Colon (tissue), 2 donors: ENCODE measurements around the gene MOB3C.
A peak's percentile ranks its signal among the peaks of the same experiment; 100 is the strongest.

Experiments used
- FAIRE-seq: peaks from 2 replicates; lab custom pipeline; 2012; peaks lifted over from hg19 to GRCh38; lab: Jason Lieb, UNC
- donor health status: control.
- donor health status: control.

MOB3C gene

DNA sequence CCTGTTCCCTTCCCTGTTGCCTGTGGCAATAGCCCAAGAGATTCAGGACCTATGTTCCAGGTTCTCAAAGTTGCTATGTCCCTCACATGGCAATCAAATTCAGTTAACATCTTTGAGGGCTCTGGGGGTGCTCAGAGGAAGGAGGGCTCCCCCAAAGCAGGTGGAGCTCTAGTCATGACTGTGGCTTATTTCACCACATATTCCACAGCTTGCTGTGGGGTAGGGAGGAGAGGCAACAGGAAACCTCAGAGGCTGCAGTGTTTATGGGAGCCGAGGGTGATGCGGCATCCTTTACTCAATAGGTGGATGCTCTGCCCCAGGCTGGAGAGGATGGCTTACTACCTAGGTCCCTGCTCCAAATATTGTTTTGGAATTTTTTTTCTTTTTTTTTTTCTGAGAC is 11.4 kb downstream of the MOB3C start:
- FAIRE-seq: no peak

DNA sequence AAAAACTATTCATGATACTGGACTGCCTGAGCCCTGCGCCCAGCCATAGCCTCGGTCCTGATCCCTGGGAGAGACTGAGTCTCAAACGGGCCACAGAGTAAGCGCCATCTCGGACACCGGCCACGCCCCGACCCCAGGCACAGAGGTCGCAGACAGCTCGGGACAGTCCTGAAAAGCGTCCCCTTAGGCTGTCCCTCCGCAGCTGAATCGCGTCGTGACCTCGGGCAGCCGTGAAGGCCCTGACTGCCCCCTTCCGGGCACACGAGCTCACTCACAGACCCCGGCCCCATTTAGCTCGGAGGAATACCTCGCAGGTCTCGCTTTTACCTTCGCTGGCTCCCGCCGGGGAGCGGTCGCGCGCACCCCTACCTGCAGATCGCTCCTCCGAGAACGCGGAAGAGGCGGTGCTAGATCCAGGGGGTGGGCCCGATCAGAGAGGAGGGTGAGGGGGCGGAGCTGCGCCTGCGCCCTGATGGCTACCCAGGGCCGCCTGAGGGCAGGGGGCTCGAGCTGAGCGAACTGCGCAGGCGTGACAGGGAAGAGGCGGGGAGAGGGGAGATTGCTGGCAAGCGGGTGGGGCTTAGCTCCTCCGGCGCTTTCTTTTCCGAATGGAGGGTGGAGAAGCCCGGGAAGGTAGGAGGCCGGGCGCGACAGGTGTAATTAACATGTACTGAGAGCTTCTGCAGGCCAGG is 12.6 kb downstream of the MOB3C start, which contains the start of gene MKNK1:
MKNK1 (minus strand) TSS at position 411 of the 692 bp plus-strand sequence. CDS start 20,941 bp downstream, outside the sequence.
- FAIRE-seq: peak; percentile 33

DNA sequence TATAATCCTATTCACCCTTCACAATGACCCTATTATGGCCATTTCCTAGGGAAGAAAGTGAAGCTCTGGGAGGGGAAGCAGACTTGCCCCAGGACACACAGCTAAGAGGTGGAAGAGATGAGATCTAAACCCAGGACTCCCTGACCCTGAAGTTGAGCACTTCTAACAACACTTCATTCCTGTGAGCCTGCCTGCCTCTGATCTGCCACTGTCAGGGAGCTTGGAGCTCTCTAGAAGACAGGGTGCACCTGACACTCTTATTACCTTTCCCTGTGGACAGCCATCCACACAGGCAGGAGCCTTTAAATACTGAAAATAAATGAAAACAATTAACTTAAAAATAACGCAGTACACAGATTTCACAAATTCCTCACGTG is 13.1 kb downstream of the MOB3C start:
- FAIRE-seq: no peak

DNA sequence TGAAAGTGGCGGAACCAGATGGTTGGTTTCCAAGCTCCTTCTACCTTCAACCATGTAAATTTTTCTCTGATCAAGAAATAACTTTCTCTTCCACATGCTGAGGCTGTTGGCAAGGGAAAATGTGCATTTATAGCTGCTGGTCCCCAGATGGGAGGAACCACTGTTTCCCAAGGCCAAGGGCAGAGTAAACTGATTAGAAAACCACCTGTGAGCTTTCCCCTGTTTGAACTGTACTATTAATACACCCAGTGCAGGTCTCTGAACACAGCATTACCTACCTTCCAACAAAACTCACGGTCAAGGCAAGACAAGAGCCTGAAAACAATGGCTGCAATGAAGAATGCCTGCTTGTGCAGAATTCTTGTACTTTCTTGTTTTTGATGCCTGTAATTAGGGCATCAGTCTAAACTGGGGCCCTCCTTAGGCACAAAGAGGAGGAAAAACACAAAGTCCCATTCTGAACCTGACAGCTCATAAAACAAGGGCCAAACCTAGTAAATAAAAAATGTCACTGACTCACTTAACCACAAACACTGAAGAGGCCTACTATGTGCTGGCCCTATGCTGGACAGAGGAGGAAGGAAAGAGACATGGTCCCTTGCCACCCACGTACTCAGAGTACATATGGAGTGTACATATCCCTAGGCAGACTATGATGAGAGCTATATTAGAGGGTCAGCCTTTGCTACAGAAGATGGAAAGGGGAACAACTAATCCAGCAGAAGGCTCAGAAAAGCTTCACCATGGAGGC is 15.2 kb downstream of the MOB3C start:
- FAIRE-seq: no peak

DNA sequence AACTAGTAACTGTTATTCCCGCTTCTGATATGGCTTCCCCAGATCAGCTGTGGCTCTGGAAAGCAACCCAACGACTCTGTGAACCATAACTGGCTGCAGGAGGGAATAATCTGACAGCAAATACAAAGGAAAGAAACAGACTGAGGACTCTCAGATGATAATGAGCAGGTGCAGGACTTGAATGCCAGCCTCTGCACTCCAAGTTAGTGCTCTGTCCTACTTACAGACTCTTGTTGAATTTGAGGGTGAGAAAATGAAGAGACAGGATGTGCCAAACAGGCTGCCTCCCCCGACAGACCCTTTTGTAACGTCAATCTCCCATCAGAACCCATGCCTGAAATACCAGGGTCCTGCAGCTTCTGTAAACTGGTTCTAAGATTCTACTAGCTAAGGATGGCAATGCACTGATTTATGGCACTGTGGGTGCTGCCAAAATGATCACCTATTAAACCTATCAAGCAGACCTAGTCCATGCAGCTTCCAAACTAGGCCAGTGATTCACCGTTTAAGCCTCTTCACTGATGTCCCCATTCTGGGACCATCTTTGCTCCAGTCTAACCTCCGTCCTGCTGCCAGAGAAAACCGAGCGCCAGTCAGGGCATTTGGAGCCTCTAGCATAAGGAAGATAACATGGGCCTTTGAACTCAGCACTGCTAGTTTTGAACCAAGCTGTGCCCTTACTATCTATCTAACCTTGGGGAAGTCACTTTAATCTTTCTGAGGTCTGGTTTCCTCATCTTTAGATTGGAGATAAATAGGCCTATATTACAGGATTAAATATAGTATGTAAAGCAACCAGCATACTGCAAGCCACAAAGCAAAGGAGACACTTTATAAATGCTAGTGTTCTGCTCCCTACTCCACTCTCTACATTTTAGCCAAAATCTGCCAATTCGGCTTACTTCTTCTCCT is 17.3 kb downstream of the MOB3C start:
- no peak for FAIRE-seq

DNA sequence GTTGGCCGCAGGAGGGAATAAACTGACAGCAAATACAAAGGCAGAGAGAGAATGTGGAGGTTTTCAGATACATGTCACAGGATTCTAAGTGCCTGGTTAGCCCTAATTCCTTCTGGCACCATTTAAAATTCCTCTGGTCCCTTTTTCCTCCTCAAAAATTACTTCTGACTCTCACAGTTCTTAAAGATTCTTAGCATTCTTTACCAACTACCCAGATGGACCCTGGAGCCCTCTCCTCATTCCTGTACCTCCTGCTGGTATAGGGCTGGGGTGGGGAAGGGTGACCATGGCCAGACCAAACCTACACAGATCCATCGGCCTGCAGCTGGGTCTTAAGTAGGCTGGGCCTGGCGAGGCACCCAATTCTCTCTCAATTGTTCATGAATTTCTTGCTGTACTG is 19.8 kb downstream of the MOB3C start:
- no peak for FAIRE-seq

DNA sequence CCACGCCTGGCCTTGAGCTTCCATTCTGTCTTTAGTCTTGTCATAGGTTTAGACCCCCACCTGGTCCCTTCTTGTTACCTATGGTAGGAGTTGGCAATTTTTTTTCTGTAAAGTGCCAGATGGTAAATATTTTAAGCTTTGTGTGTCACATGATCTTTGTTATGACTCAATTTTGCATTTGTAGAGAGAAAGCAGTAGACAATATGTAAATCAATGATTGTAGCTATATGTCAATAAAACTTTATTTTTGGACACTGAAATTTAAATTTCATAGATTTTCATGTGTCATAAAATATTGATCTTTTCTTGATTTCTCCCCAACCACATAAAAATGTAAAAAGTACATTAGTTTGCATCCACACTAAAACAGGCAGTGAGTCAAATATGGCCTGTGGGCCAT is 20.6 kb downstream of the MOB3C start:
- FAIRE-seq: no peak

DNA sequence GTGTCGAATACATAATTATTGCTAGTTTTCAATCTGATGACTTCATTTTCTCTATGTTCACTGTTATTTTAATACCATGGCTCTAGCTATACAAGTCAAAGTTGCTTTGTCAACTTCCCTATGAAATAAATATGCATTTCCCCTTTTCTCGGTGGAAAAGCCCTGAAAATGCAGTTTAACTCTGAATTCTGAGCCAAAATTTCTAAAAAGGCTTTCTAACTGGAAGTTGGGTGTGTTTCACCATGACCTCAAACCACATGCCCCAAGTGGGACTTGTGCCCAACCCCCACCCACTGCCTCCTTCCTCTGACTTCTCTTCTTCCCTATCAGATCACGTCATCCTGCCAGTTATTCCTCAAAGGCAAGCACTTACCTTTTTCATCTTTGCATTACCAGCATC is 21.5 kb downstream of the MOB3C start:
- no peak for FAIRE-seq

DNA sequence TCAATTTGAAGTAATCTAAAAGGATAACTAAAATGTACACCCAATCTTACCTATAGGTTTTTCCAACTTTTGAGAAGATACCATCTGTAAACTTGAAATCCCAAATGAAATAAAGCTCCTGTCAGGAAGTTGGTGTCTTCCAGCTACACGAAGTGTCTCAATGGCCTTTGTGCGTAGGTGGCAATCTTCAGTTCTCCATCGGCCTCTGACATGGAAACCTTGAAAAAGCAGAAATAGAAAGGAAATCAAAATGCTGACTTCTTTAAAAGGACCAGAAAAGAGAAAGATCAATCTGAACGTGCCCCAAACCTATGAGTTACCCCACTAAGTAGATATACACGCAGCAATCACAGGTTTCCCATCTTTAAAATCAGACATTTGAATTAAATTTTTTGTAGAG is 22.5 kb downstream of the MOB3C start:
- FAIRE-seq: no peak

DNA sequence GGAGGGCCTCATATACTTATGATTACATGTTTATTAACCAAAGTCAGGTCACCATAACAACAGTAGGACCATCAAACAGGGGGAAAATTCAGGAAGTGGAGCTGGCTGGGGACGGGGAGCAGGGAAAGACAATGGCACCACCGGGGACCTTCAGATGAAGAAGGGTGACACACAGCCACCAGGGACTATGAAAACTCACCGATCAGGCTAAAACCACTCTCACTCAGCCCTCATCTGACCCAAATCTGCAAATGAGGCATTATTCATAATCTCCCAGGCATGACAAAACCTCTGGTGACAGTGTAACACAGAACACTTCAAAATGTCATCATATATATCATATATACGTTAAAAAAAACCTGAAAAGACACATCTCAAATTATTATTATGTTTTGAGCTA is 23.8 kb downstream of the MOB3C start:
- FAIRE-seq: no peak

DNA sequence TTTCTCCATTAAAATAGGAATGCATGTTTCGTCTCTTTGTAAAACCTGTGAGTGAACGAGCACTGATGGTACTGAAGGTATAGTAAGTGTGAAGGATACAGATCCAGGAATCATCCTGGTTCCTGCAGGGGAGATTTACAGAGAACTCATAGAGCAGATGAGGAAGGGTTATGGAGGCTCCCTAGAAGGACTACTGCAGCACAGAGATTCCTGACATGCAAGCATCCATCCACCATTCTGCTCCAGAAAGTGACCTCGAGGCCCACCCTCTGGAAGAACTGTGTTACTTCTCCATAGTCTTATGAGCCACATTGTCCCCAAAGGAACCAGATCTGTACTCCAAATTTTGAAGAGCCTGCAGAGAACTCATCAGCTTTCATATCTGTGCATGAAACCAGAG is 27.1 kb downstream of the MOB3C start:
- no peak for FAIRE-seq

DNA sequence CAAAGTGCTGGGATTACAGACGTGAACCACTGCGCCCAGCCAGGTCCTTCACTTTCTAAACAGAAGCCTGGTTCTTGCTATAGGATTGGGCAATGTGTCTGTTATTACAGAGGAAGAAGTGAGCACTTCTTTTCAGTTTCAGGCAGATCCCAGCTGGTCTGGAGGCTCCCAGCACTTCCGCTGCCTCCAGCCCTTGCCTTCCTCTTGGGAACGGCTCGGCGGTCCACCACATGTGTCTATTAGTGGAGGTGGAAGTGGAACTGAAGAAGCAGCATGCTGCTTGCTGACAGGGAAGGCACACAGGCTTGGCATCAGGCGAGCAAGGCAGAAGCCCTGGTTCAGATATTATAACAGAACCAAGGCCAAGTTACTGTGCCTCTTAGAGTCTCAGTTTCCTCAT is 29.5 kb downstream of the MOB3C start:
- FAIRE-seq: no peak

DNA sequence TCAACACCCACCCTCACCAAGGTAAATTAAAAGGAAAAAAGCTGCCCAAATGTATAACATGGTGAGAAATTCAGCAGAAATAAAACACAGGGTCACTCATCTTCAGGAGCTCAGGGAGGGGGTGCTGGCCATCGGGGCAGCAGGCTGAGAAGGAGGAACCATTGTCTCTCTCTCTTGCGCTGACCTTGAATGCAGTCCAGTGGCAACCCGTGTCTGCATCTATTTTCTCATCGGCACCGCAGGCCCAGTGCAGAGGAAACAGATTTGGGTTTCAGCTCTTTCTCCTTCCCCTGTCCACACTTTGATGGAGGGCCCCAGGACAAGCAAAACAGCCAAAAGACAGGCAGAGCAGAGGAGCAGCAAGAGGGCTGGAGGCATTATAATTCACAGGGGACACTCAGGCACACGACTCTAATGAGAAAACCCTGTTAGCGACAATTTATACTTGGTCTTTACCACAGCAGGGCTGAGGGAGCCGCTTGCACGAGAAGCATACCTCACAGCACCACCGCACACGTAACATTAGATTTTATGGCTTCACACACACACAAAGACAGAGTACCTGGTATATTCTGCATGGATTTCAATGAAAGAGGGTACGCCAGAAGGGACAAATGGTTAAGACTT is 31.2 kb downstream of the MOB3C start:
- no peak for FAIRE-seq

DNA sequence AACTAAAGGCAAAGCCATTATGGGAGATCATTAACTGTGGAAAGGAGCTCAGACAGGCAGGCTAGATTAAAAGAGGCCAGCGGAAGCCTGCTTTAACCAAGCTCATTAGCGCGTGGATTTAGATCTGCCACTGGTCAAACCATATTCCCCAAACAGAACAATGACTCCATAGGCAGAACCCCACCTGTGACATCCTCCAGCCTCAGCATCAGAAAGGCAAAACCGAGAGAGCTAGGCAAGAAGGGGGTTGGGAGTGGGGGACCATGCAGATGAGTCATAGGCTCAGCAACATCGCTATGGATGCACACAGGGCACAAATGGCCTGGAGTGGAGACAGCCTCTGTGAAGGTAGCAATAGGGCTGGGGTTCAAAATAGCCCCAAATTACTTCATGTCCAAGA is 33.1 kb downstream of the MOB3C start:
- FAIRE-seq: no peak

DNA sequence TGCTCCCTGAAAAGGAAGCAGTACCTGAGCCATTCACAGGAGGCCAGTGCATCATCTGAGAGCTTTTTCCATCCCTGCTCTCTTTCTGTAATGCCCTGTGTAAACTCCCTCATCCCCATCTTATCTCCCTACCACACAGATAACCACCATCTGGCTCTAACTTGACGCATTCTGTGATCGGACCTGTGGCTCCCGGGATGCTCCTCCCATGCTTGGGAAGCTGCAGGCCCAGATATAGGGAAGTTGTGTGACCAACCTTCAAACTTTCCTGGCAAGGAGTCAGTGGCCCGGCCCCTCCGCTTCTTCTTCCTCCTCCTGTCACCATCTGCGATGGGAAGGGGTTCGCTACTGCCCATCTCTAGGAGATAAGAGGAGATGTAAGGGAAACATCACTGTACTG is 33.6 kb downstream of the MOB3C start:
- FAIRE-seq: no peak

DNA sequence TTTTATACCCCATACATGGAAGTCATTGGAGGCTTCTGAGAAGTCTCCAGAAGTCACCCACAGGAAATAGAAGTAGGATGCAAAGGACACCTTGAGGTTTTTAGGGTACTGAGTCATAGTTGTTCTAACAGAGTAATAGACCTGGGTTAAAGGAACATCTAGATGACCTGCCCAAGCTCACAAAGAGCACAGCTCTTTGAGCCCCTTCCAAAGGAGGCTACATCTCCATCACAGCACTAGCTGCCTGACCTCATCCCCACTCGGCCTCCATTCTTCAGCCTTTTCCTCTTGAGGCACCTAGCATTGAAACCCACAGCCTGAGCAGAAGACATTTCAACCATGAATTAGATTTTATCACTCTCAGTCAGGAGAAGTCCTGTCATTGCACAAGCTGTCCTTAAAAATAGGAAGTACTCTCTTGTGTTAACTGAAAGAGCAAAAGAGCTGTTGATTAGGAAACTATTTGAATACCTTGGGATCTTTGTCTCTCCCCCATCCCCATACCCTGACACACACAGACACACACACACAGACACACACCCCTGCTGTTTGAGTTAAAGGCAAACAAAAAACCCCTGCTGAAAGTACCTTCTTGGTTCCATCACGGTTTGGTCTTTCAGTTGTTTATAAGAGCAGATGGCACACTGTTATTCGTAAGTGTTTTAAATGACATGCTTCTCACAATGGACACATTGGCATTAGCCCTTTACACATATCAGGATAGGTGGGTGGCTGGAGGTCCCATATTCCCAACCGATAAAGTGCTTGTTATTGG is 34.7 kb downstream of the MOB3C start:
- FAIRE-seq: no peak

DNA sequence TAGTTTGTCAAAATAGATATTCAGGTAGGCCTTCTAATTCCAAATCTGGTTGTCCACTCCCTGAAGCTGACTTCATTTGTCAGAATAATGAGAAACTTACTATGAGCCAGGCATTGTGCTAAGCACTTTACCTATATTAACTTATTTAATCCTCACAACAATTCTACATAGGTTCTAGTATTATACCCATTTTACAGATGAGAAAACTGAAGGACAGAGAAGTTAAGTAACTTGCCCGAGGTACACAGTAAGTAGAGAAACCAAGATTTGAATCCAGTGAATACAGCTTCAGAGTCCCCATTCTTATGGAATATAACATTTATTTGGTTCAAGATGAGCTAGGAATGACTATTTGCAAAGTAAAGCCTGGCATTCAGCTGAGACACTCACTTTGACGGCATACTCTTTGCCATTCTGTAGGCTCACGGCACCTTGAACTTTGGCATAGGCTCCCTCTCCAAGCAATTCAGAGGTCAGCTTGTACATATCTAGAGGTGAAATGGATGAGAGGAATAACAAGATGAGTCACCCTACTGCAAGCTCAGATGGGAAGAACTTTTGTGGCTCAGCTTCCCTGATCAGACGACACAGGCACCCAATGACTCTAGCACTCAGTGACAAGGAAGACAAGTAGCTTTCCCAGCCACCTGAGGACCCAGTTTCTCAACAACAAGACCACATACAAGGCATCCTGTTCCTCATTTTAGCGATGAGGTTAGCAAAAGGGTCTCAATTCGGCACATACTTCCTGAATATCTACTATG is 36.3 kb downstream of the MOB3C start:
- no peak for FAIRE-seq

DNA sequence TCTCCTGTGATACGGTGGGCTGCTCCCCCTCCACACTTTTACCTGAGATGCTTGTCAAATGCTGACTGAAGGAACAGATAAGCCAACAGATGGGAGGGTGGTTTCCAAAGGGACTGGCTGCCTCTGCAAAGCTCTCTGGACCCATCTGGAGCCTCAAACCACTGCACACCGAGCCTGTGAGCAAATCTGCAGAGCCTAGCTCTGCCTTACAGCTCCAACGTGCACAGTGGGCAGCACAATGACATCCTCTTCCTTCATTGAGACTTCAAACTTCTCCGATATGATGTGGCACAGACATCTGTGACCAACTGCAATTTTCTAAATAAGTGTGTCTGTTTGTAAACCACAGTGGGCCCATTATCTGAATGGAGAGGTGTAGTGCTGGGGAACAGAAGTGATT is 38.9 kb downstream of the MOB3C start:
- FAIRE-seq: no peak

DNA sequence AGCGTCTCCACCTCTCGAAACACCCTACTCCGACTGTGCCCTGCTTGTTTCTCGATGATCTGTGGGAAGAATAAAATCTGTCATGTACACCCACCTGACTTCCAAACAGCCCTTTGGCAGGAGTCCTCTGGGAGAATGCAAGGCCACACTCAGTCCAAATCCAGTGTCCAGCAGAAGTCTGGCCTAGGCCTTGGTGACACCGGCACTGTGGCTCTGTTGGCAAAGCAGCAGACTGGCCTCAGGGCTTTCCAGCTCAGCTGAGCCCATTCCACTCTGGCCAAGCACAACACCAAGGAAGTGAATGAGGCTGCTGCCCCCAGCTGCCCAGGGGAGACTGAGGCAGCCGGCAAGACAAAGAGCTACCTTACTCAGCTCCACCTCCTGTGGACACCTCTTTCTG is 40.0 kb downstream of the MOB3C start:
- FAIRE-seq: no peak

DNA sequence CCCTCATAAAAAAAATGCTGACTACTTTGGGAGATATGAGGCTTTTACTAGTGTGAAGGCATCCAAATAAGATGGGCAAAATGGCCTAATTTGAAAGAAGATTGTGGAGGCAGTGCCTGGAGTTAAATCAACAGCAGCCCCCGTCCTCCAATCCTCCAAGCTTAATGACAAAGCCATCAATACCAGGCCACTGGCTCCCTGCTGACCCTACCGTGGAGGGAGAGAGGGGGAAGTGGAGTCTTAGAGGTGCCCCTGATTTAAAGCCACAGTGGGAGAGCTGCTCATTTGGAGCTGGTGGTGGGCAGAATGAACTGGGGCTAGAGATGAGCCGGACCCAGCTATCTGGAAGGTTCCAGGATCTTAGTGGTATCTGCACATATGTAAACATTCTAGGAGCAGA is 40.8 kb downstream of the MOB3C start:
- FAIRE-seq: no peak

DNA sequence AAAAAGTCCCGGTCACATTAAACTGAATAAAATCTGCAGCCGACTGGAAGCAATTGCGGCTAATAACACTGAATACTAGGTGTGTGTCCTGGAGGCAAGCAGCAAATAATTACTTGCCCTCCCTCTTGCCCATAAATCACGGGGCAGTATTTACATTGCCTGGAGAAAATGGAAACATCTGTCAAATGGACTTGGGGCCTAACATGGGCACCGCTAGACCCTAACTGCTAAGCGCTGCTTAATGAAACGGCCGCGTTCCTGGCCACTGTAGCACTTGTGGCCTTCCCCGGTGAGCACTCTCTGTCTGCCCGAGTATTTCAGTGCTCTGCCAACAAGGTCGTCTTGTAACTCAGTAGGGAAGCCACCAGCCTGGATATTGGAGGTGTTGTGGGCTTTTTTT is 41.3 kb downstream of the MOB3C start:
- no peak for FAIRE-seq
